Cardiac fibroblast (primary cell): ENCODE data around the gene RGL2.

Experiments
- DNase-seq, 2 donors: peaks; one replicate each; pipeline versions ENCODE4 v3.0.0 to v3.0.0-alpha.2; 2010; ENCODE audit warnings: low read depth in 2 of 2
- H3K4me3 ChIP-seq, 2 donors: replicated peaks in 1 of 2; 1 replicate in 1 of 2; 2 replicates in 1 of 2; pipeline ENCODE4 v1.5.1; 2011; ENCODE audit warnings: low read depth in 2 of 2, low read length in 2 of 2, mild to moderate bottlenecking in 2 of 2, moderate library complexity in 1 of 2
- CTCF ChIP-seq: IDR thresholded peaks from one replicate; pipeline ENCODE4 v1.5.1; 2011; ENCODE audit warnings: low read depth, mild to moderate bottlenecking, low read length, inconsistent platforms

RGL2 gene

GRCh38 chr6:33299237-33299944, 649 bp upstream of the RGL2 start:
- peak overlapping the region; percentile 63 to 80 for H3K4me3 ChIP-seq

GRCh38 chr6:33297956-33298772, 578 bp downstream of the RGL2 start:
- peak overlapping the region; percentile 63 to 80 for H3K4me3 ChIP-seq
- DNase-seq = peak; percentile 85 to 91
- no peak for TF ChIP-seq CTCF

More at GRCh38 chr6:33299237-33299944, 649 bp upstream of the RGL2 start:
- TF ChIP-seq CTCF = peak; percentile 90
- peak; percentile 94 to 95 for DNase-seq

- H3K4me3 ChIP-seq = peak overlapping the region; percentile 49 to 63
- no peak for DNase-seq
- TF ChIP-seq CTCF = no peak
These were observed 1.3 kb downstream of the RGL2 start for GRCh38 chr6:33297406-33297955.

- no peak for TF ChIP-seq CTCF
- no peak for DNase-seq
- H3K4me3 ChIP-seq = peak overlapping the region; percentile 49 to 63
These were observed 1.8 kb downstream of the RGL2 start for GRCh38 chr6:33296797-33297405.

- TF ChIP-seq CTCF = no peak
- no peak for DNase-seq
- no peak overlapping the region for H3K4me3 ChIP-seq
These were observed 2.9 kb downstream of the RGL2 start for GRCh38 chr6:33295621-33296369.

- H3K4me3 ChIP-seq = no peak overlapping the region
- no peak for TF ChIP-seq CTCF
- no peak for DNase-seq
These were observed 4.5 kb downstream of the RGL2 start for GRCh38 chr6:33294086-33294823.
